Mucosa of descending colon (tissue), 3 donors: Measurements from ENCODE around the gene MTMR8. TPM values are rescaled to one million over a fixed set of nuclear protein-coding genes. Genes with fewer than 3 reads are reported as not detected.
A peak's percentile ranks its signal among the peaks of the same experiment; 100 is the strongest.

Source experiments
- ATAC-seq: fragments of 200-7000 bp; cut with Tn5 transposase; one replicate; pipeline ENCODE4 v1.9.1; 2020; ENCODE audit warnings: mild to moderate bottlenecking, moderate library complexity
- DNase-seq, 3 donors: peaks; one replicate each; pipeline ENCODE4 v3.0.0-alpha.2; 2020
- H3K36me3 ChIP-seq: fragments of 200-600 bp; one replicate; pipeline ENCODE4 v1.8.0; 2021; ENCODE audit warnings: low read depth, mild to moderate bottlenecking
- H3K4me1 ChIP-seq: fragments of 200-600 bp; one replicate; pipeline ENCODE4 v1.8.0; 2021; ENCODE audit warnings: low read depth, mild to moderate bottlenecking
- H3K4me3 ChIP-seq: fragments of 200-600 bp; one replicate; pipeline ENCODE4 v1.8.0; 2021; ENCODE audit warnings: mild to moderate bottlenecking
- H3K9me3 ChIP-seq: fragments of 200-600 bp; one replicate; pipeline ENCODE4 v1.8.0; 2021; ENCODE audit warnings: mild to moderate bottlenecking
- CTCF ChIP-seq: fragments of 200-600 bp; IDR thresholded peaks from one replicate; pipeline ENCODE4 v1.8.0; 2022; ENCODE audit warnings: antibody characterized with exemption, mild to moderate bottlenecking
- intact Hi-C, 2 donors: fragments of 100-400 bp; cut with DNase I in 1 of 2; cut with micrococcal nuclease in 1 of 2; formaldehyde crosslinking; loops; one replicate each; pipeline versions ENCODE4 v1.11.0 to v1.11.1; 2022; cut with DNase I, micrococcal nuclease
- total RNA-seq, 3 donors: library from RNA; stranded (reverse); fragmentation: NEBNext Ultra II Directional in 2 of 3; extraction: Animal tissue kit (Norgen Biotek cat#: 25700) in 2 of 3; gene quantifications; one replicate each; pipeline versions ENCODE4 v1.2.1 to v1.2.4, GENCODE V29; 2021 to 2023
- donor health status: DM: no; HTN: no; CAD: no; lungs with moderate emphysema.
- donor health status: DM: no; HTN: no; CAD: no.
- donor health status: DM: no; HTN: yes; CAD: no.

MTMR8 gene
- total RNA-seq, 3 donors from 2014 or later, result 7.0 to 16.2 (median 7.8) TPM

- H3K4me1 ChIP-seq, result no peaks in the 10 kb centered on the region
- ATAC-seq (no peak), DNase-seq (no peak)
- H3K4me3 ChIP-seq, result no peak overlapping the region
- H3K9me3 ChIP-seq, result no peaks in the 10 kb centered on the region
- no peak for TF ChIP-seq CTCF
- intact Hi-C loops, result no loop called here
- no peaks in the 10 kb centered on the region for H3K36me3 ChIP-seq
Observed at GRCh38 chrX:64313624-64314023, 81.6 kb downstream of the MTMR8 start.

- H3K9me3 ChIP-seq, result no peaks in the 10 kb centered on the region
- TF ChIP-seq CTCF, result no peak
- DNase-seq (no peak), ATAC-seq (no peak)
- H3K36me3 ChIP-seq, result no peaks in the 10 kb centered on the region
- intact Hi-C loops, result no loop called here
- H3K4me1 ChIP-seq, result no peaks in the 10 kb centered on the region
- no peak overlapping the region for H3K4me3 ChIP-seq
Observed at GRCh38 chrX:64306712-64307111, 88.5 kb downstream of the MTMR8 start.

GRCh38 chrX:64291123-64291522 lies 104.1 kb downstream of the MTMR8 start:
- DNase-seq (no peak), ATAC-seq (no peak)
- H3K9me3 ChIP-seq, result no peaks in the 10 kb centered on the region
- no peaks in the 10 kb centered on the region for H3K36me3 ChIP-seq
- no peak for TF ChIP-seq CTCF
- no peak overlapping the region for H3K4me3 ChIP-seq
- intact Hi-C loops, result no loop called here
- no peaks in the 10 kb centered on the region for H3K4me1 ChIP-seq

- intact Hi-C loops, result no loop called here
- ATAC-seq (no peak), DNase-seq (no peak)
- Histone ChIP-seq H3K9me3 (no peaks in the 10 kb centered on the region), H3K4me1 (no peaks in the 10 kb centered on the region), H3K4me3 (no peak overlapping the region), H3K36me3 (no peaks in the 10 kb centered on the region)
- TF ChIP-seq CTCF, result no peak
Observed at GRCh38 chrX:64265265-64265664, 130.0 kb downstream of the MTMR8 start.

GRCh38 chrX:64230123-64230970 lies 164.9 kb downstream of the MTMR8 start, which contains the start of gene ASB12:
ASB12 (minus strand) TSS chrX:64230607; CDS start chrX:64225650, 4,957 bp downstream.
- Histone ChIP-seq H3K9me3 (no peaks in the 10 kb centered on the region), H3K36me3 (no peaks in the 10 kb centered on the region), H3K4me3 (no peak within 1 kb of the TSS), H3K4me1 (no peaks in the 10 kb centered on the region)
- peak; percentile 25 for ATAC-seq
- no peak for DNase-seq
- intact Hi-C loops, result no loop called here
- no peak for TF ChIP-seq CTCF
